NCI-H345 treated with DMSO at 0.1 percent for 48 hours (cell line): Measurements from ENCODE around the gene FETUB.

ENCODE experiments used
- DNase-seq: peaks from one replicate; lab custom pipeline; 2025; ENCODE audit not compliant: unreplicated experiment; lab: John Stamatoyannopoulos, UW

The FETUB gene

GRCh38 chr3:186635532-186635931 lies 4.7 kb upstream of the FETUB start:
- no peak for DNase-seq

DNA sequence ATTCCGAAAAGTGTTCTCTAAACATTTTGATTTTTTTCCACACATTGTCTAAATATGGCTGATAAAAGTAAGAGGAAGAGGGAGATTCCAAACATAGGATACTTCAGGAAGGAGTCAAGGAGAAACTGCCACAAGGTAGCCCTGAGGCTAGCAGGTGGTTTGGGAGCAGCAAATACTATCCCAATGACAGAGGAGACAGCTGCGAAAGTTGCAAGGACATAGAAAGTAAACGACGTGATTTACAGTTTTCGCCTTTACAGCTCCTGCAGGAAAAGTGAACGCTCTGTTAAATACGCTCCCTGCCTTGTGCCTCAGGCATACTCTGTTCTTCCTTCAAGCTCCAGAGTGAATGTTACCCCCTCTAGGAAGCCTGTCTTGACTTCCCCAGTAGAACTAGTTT lies 3.7 kb upstream of the FETUB start:
- no peak for DNase-seq

- no peak for DNase-seq
Measured at GRCh38 chr3:186637686-186638085, 2.5 kb upstream of the FETUB start.

- no peak for DNase-seq
Measured at GRCh38 chr3:186638259-186638658, 1.9 kb upstream of the FETUB start.

GRCh38 chr3:186640473-186640818 lies 247 bp downstream of the FETUB start:
- no peak for DNase-seq

GRCh38 chr3:186640929-186641328 lies 730 bp downstream of the FETUB start:
- DNase-seq, result no peak

DNA sequence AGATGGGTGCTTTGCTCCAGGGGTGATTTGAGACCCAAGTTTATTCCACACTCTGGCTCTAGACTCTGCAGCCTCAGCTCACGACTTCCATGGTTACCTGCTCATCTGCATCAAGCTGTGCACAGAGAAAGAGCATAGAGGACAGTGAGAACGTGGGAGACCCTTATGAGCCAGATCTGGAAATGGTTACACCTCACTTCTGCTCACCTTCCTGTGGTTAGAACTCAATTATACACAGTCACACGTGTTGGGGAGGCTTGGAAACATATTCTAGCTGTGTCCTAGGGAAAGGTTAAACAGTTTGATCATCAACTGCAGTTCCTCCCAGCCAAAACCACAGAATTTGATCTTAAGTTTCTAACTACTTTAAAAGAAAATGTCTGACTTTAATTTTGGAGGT lies 1.8 kb downstream of the FETUB start:
- DNase-seq, result no peak

DNA sequence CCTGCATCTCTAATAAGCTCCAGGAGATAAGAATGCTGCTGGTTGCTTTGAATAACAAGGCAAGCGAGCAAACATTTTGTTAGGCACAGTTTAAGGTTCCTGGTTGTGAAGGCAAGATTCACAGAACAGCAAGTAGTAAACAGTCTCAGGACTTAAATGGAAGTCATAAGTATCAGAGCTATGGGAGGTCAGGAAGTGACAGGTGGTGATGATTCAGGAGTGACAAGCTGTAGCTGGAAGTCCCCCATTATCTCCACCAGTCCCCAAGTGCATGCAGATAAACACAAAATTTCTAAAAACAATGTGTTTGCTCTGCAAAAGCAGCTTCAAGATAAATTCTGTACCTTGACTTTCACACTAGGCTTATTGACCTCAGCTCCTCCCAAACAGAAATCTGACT lies 3.3 kb downstream of the FETUB start:
- DNase-seq, result no peak

GRCh38 chr3:186644683-186645082 lies 4.5 kb downstream of the FETUB start:
- DNase-seq, result no peak

DNA sequence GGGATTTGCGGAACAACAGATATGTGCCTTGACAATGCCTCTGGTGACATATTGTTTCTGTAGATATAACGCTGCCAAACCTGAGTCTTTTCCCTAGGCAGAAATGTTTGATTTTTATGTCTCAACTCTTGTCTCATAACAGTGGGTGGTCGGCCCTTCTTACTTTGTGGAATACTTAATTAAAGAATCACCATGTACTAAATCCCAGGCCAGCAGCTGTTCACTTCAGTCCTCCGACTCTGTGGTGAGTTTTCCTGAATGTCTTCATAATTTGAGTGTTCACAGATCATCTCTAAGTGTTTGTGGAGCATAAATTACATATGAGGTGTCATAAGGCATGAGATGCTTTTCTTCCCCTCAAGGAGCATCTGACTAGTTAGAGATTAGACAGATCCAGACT lies 5.9 kb downstream of the FETUB start:
- DNase-seq, result no peak

DNA sequence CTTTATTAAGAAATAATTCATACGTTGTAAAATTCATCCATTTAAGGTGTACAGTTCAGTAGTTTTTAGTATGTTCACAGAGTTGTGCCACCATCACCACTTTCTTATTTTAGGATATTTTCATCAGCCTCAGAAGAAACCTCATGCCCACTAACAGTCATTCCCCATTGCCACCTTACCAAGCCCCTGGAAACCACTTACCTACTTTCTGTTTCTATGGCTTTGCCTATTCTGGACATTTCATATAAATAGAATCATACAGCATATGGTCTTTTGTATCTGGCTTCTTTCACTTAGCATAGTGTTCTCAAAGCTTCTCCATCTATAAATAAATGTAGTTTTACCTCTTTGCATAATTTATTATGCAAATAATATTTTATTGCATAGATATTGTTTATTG lies 6.6 kb downstream of the FETUB start:
- no peak for DNase-seq

GRCh38 chr3:186648851-186649250 lies 8.7 kb downstream of the FETUB start:
- DNase-seq, result no peak

- DNase-seq, result no peak
Measured at GRCh38 chr3:186651678-186652215, 11.5 kb downstream of the FETUB start.

- peak; percentile 39 for DNase-seq
Measured at GRCh38 chr3:186653080-186653707, 13.0 kb downstream of the FETUB start.

GRCh38 chr3:186653984-186654383 lies 13.8 kb downstream of the FETUB start:
- DNase-seq, result no peak

DNA sequence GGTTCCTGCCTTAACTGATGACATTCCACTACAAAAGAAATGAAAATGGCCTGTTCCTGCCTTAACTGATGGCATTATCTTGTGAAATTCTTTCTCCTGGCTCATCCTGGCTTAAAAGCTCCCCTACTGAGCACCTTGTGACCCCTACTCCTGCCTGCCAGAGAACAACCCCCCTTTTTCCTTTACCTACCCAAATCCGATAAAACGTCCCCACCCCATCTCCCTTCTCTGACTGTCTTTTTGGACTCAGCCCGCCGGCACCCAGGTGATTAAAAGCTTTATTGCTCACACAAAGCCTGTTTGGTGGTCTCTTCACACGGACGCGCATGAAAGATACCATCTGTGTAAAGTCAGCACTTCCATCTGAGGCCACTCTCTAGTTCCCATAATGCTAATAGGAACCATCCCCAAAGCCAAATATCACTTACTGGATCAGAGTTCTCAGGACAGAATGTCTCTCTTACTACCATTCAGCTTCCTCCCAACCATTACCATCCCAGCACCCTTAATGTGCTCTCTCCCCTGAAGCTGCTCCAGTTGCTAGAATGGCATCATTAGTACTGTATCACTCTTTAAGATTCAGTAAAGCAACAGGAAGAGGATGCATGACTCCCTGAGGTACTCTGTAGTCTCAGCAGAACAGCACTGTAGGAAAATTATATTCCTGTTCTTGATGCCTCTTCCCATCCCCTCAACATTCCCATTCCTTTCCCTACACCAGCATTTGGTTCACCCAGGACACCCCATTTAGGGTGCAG lies 23.3 kb downstream of the FETUB start:
- no peak for DNase-seq

DNA sequence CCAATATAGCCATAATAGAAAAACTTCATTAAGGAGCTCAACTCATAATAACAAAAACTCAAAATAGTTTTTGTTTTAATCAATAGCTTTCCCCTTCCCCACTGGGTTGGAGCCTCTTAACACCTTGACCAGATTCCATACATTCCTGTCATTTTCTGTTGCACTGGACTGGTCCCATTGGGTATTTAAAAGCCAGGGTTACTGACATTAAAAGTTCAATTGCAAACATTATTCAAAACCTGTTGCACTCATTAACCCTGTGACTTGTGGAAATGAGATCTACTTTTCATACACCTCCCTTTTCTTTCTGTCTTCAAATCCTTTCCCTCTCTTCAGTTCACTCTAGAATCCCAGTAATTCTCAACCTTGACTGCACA lies 23.9 kb downstream of the FETUB start:
- DNase-seq, result no peak

- DNase-seq, result no peak
Measured at GRCh38 chr3:186664506-186664905, 24.3 kb downstream of the FETUB start.

GRCh38 chr3:186665625-186666188 lies 25.5 kb downstream of the FETUB start, which contains the start of gene HRG:
Gene HRG, plus strand, starts transcription at chr3:186666014. Its CDS starts 18 bp downstream, at chr3:186666032.
- no peak for DNase-seq

GRCh38 chr3:186668426-186668825 lies 28.2 kb downstream of the FETUB start:
- DNase-seq, result no peak

GRCh38 chr3:186669378-186670084 lies 29.3 kb downstream of the FETUB start:
- DNase-seq, result no peak

DNA sequence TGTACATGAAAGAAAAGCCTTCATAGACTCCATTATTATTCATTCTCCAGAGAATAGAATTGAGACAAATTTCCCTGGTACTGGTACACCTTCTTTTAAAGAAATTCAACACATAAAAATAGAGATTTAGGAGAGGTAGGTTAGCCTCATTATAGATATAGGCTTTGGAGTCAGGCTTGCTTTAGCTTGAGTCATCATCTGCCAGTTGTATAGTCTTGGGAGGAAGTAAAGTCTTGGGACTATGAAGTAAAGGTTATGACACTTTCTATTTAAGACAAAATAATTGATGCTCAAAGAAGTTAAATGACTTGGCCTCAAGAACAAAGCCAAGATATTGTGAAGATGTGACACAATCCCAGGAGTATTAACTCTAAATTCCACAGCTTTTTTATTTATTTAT lies 30.0 kb downstream of the FETUB start:
- no peak for DNase-seq
